Stimulated activated CD8-positive, alpha-beta memory T cell treated with anti-CD3 and anti-CD28 coated beads, Interleukin-7, amount 100 ng/mL, for 4 hours (primary cell): ENCODE measurements around the gene POLD3.

ENCODE experiments used
- DNase-seq, 2 donors: peaks; one replicate each; pipeline ENCODE4 v3.0.0-alpha.2; 2020; ENCODE audit warnings: low read depth in 2 of 2

POLD3 gene, protein sequence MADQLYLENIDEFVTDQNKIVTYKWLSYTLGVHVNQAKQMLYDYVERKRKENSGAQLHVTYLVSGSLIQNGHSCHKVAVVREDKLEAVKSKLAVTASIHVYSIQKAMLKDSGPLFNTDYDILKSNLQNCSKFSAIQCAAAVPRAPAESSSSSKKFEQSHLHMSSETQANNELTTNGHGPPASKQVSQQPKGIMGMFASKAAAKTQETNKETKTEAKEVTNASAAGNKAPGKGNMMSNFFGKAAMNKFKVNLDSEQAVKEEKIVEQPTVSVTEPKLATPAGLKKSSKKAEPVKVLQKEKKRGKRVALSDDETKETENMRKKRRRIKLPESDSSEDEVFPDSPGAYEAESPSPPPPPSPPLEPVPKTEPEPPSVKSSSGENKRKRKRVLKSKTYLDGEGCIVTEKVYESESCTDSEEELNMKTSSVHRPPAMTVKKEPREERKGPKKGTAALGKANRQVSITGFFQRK

GRCh38 chr11:74592441-74593362 lies at the start of gene POLD3:
Gene POLD3 (plus strand): TSS chr11:74592582. CDS start chr11:74592659, 77 bp downstream.
- peak; percentile 89 to 90 for DNase-seq

GRCh38 chr11:74543991-74544390 lies 48.4 kb upstream of the POLD3 start:
- no peak for DNase-seq

GRCh38 chr11:74546752-74547151 lies 45.6 kb upstream of the POLD3 start:
- DNase-seq = no peak

DNA sequence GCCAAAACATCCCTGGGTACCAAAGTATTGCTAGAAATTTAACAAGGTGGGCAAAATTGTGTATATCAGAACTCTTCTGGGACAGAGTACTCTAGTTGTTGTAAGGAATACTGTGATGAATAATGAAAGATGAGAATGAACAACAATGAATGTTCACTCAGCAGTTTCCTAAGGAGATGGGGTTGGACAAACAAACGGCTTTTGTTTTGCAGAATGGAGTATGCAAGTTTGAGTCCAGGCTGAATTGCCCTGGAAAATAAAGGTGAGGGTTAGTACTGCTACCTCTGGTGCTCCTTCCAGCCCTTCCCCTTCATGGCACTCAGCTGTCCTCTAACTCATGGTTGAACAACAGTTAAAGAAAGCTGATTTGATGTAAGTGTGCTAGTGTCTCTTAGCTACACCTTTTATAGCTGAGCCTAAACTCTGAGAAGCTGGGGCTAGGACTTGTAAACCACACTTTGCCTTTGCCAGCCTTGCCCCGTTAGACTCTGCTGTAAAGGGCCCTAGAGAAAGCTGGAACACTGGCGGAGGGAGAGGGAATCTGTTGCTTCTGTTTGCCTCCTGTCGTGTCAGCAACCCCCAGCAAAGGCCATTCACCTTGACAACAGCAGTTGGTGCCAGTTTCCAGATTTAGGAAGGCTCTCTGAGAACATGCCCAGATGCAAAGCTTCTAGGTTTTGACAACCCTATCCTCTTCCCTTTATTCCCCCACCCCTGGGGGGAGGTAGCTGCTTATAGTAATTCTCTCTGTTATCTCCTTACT lies 41.2 kb upstream of the POLD3 start:
- DNase-seq = no peak

- no peak for DNase-seq
These were observed 40.6 kb upstream of the POLD3 start for GRCh38 chr11:74551754-74552145.

GRCh38 chr11:74557526-74557925 lies 34.9 kb upstream of the POLD3 start:
- DNase-seq = no peak

DNA sequence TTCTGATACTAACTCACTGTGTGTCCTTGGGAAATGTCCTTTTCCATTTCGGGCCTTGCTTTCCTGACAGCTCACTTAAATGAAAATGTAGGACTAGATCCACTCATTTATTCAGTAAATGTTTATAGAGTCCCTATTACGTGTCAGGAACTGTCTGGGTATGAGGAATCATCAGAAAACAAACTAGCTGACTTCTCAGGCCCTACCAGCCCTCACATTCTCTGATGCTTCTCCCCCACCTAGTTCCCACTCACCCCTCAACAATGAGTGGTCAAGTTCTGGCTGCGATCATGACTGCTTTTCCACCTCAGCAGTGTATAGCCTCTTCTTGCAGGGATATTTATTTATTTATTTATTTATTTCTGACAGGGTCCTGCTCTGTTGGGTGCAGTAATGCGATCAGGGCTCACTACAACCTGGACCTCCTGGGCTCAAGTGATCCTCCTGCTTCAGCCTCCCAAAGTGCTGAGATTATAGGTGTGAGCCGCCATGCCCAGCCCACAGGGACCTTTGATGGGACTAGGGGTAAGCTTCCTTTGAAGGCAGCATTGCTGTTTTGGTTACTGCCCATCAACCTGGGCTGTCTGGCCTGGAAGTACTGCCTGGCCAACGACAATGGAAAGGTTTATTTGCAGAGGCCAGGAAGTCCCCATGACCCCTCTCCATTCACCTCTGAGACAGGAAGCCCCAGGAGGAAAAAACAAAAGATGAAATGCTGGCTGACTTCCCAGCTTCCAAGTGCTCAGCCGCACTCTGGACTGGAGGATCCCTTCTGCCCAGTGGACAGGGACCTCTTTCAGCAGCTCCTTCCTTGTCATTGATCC lies 33.1 kb upstream of the POLD3 start:
- DNase-seq = no peak

DNA sequence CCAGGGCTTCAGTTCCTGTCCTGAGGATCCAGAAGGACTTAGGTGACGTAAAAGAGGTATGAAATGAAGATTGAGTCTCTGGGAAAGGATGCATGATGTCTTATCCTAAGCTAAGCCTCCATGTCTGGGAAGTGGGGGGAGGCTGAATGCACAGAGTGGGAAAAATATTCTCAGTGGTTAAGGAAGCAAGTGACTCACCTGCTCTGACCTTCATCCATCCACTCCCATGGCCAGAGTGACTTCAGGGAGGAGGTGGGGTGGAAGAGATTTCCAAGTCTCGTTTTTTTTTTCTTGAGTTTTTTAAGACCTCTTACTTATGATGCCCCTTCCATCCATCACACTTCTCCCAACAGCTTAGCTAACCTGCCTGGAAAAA lies 32.5 kb upstream of the POLD3 start:
- no peak for DNase-seq

GRCh38 chr11:74566146-74566960 lies 26.0 kb upstream of the POLD3 start:
- no peak for DNase-seq

DNA sequence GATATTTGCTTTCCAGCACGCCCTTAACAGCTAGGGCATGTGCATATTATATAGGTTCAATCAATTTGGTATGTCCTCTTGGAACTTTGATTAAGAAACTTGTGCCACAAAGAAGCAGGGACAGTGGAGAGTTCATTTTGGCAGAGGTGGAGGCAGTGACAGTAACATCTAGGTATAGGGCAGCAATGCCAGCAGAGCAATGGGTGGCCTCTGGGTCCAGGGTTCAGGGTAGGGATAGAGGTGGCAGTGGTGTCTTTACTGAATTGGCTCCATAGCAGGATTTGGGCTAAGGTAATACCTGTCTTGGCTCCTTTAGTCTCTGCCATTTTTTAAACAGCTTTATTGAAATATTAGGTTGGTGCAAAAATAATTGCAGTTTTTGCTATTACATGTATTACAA lies 24.4 kb upstream of the POLD3 start:
- DNase-seq = no peak

GRCh38 chr11:74570266-74571061 lies 21.9 kb upstream of the POLD3 start:
- DNase-seq = no peak

GRCh38 chr11:74571062-74571399 lies 21.4 kb upstream of the POLD3 start:
- no peak for DNase-seq

DNA sequence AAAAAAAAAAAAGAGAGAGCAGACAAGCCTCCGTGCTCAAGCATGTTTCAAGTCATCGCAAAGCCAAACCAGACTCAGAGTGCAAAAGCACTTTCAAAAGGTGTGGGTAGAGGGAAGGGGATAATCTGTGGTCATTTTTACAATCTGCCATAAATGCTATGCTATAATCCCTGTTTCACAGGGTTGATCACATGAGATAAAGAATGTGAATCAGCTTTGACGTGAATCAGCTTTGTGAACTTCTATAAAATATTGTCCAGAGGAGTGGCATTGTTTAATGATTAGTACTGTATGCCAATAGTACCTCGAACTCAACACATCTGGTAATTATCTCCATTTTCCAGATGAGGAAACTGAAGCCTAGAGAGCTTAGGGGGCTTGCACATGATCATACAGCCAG lies 20.0 kb upstream of the POLD3 start:
- DNase-seq = no peak

- no peak for DNase-seq
These were observed 17.8 kb upstream of the POLD3 start for GRCh38 chr11:74574563-74574962.

DNA sequence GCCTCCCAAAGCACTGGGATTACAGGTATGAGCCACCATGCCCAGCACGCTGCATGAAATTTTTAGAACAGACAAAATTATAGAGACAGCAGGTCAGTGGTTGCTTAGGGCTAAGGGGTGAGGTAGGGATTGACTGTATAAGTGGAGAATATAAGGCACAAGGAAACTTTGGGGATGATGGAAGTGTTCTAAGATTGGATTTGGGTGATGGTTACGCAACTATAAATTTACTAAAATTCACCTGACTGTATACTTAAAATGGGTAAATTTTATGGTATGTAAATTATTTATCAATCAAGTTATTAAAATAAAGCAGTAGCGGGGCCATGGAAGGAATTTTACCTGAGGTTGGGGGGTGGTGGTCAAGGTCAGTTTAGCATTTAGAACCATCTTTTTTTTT lies 16.4 kb upstream of the POLD3 start:
- no peak for DNase-seq

- no peak for DNase-seq
These were observed 15.2 kb upstream of the POLD3 start for GRCh38 chr11:74577181-74577580.

DNA sequence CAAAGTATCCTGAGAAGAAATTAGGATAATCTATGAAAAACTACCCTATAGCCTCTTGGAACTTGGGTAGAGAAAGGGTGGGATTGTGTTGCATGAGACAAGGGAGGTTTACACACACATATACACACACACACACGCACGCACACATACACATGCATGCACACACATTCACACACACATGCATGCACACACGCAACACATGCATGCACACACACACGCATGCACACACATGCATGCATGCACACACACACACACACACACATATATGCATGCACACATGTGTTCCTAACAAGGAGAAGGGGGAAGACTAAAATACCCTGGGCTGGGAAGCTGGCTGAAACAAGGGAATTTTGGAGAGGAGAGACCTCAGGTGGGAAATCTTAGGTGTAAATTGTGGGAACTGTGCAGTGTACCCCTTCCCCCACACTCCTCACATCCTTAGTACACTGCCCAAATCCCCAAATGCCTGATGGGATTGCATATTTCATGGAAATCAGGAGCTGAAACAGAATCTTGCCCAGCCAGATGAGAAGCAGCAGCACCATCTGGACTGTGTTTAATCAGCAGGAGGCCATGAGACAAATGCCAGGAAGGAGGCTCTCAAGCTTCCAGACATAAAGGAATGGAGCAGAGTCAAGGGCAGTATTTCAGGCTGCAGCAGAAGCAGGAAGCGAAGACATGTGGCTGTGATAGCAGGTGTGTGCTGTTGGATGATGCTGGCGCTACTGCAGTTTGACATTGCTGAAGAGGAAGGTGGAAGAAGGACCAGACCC lies 14.6 kb upstream of the POLD3 start:
- DNase-seq = no peak

DNA sequence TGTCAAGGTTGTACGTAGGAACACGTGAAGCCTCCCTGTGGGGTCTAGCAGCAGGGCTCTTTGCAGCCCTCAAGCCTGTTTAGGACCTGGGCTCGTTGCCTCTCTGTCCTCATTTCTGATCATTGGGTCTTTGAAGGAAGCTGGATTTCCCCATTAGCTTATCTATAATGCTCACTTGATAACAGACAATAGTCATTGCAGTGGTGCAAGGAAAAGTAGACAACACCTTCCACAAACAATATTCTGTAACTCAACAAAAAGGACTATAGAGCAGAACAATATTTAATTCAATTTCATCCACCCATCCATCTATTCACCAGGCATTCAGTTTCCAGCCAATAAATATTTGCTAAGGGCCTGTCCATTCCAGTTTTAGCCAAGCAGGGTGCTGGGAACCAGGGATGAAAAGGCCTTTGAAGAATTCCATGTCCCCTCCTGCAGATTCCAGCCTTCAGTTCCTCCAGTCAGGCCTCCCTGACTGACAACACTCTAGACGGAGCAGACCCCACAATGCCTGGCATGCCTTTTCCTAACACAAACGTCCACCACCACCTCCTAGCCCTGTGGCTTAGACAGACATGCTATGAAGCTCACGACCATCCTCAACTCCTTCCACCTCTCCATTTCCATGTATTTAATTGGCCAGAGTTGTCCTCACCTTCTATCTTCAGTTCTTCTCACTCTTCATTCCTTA lies 12.7 kb upstream of the POLD3 start:
- no peak for DNase-seq
